Urinary bladder (tissue), 4 donors: ENCODE results near the gene HNRNPR. TPM values are rescaled to one million over a fixed set of nuclear protein-coding genes. Genes with fewer than 3 reads are reported as not detected.
A peak's percentile ranks its signal among the peaks of the same experiment; 100 is the strongest.
"Not testable (repeated sequence)": the region's sequence is repeated elsewhere in the genome, so short reads cannot be mapped to it uniquely, and the experiment has no call there.

Experiments
- DNase-seq: peaks from one replicate; pipeline ENCODE4 v3.0.0-alpha.2; 2015; ENCODE audit errors: extremely low spot score
- H3K27ac ChIP-seq: one replicate; pipeline ENCODE4 v1.5.1; 2013; ENCODE audit warnings: low read depth, mild to moderate bottlenecking, moderate library complexity
- H3K36me3 ChIP-seq: one replicate; pipeline ENCODE4 v1.6.1; 2013; ENCODE audit warnings: mild to moderate bottlenecking, moderate library complexity; ENCODE audit not compliant: insufficient read depth
- H3K4me1 ChIP-seq: one replicate; pipeline ENCODE4 v1.6.1; 2013; ENCODE audit warnings: mild to moderate bottlenecking, moderate library complexity; ENCODE audit not compliant: insufficient read depth
- H3K4me3 ChIP-seq: one replicate; pipeline ENCODE4 v1.5.1; 2013; ENCODE audit warnings: low read depth, low read length
- WGBS: extraction: QIAGEN DNeasy Blood & Tissue Kit; methylation state at CpG from one replicate; pipeline ENCODE4 v1.1.7; 2013; 5-methylcytosine and 5-hydroxymethylcytosine counted together
- polyA plus RNA-seq: library from polyadenylated mRNA; stranded (reverse); fragments of 200-250 nt; gene quantifications from one replicate; pipeline ENCODE4 v1.2.3, GENCODE V29; 2013
- total RNA-seq: library from RNA; depleted of rRNA; stranded (reverse); fragments of >200 nt; gene quantifications from one replicate; pipeline ENCODE4 v1.2.3, GENCODE V29; 2014
- donor health status: healthy with polysubstance abuse.
- donor health status: healthy.

HNRNPR gene
- total and polyA plus RNA-seq, 2 donors: 88.5 to 181 TPM

GRCh38 chr1:23331713-23332112, 12.4 kb downstream of the HNRNPR start:
- Histone ChIP-seq H3K27ac (no peak overlapping the region), H3K4me1 (no peaks in the 10 kb centered on the region), H3K4me3 (no peak overlapping the region), H3K36me3 (peaks cover 5% of the 10 kb centered on the region)
- WGBS: 92% methylated on average over 8 of the region's 8 CpGs
- no peak for DNase-seq

- no peak overlapping the region for H3K4me3 ChIP-seq
- no peaks in the 10 kb centered on the region for H3K4me1 ChIP-seq
- WGBS: 89% methylated on average over 1 of the region's 1 CpG
- no peak for DNase-seq
- peaks cover 5% of the 10 kb centered on the region for H3K36me3 ChIP-seq
- H3K27ac ChIP-seq: no peak overlapping the region
Observed at GRCh38 chr1:23330846-23331245, 13.2 kb downstream of the HNRNPR start.

- peaks cover 4% of the 10 kb centered on the region for H3K36me3 ChIP-seq
- no peak for DNase-seq
- 79% methylated on average over 2 of the region's 2 CpGs for WGBS
Observed at GRCh38 chr1:23325393-23325792, 18.7 kb downstream of the HNRNPR start.

GRCh38 chr1:23322770-23323169, 21.3 kb downstream of the HNRNPR start:
- Histone ChIP-seq H3K4me1 (no peaks in the 10 kb centered on the region), H3K27ac (no peak overlapping the region), H3K4me3 (no peak overlapping the region), H3K36me3 (peaks cover 11% of the 10 kb centered on the region)
- no peak for DNase-seq
- WGBS: 36% methylated on average over 1 of the region's 1 CpG

More at GRCh38 chr1:23325393-23325792, 18.7 kb downstream of the HNRNPR start:
- no peak overlapping the region for H3K27ac ChIP-seq
- no peak overlapping the region for H3K4me3 ChIP-seq
- H3K4me1 ChIP-seq: no peaks in the 10 kb centered on the region

- DNase-seq, H3K4me1 ChIP-seq, H3K4me3 ChIP-seq, H3K27ac ChIP-seq, H3K36me3 ChIP-seq: not testable (repeated sequence)
- WGBS: 92% methylated on average over 7 of the region's 7 CpGs
Observed at GRCh38 chr1:23310280-23310679, 33.8 kb downstream of the HNRNPR start.

GRCh38 chr1:23304140-23304620, 39.9 kb downstream of the HNRNPR start:
- WGBS: 78% methylated on average over 4 of the region's 4 CpGs
- Histone ChIP-seq H3K4me1 (no peaks in the 10 kb centered on the region), H3K4me3 (no peak overlapping the region), H3K36me3 (no peaks in the 10 kb centered on the region), H3K27ac (no peak overlapping the region)
- DNase-seq: no peak

GRCh38 chr1:23303524-23303923, 40.6 kb downstream of the HNRNPR start:
- H3K27ac ChIP-seq: peak overlapping the region; percentile 38
- 83% methylated on average over 2 of the region's 2 CpGs for WGBS
- no peak for DNase-seq
- H3K36me3 ChIP-seq: no peaks in the 10 kb centered on the region
- no peak overlapping the region for H3K4me3 ChIP-seq
- no peaks in the 10 kb centered on the region for H3K4me1 ChIP-seq

GRCh38 chr1:23296931-23297330, 47.2 kb downstream of the HNRNPR start:
- no peak overlapping the region for H3K27ac ChIP-seq
- WGBS: 84% methylated on average over 2 of the region's 2 CpGs
- H3K4me3 ChIP-seq: no peak overlapping the region
- no peak for DNase-seq
- H3K4me1 ChIP-seq: no peaks in the 10 kb centered on the region
- peaks cover 2% of the 10 kb centered on the region for H3K36me3 ChIP-seq

- H3K4me3 ChIP-seq: no peak overlapping the region
- H3K36me3 ChIP-seq: no peaks in the 10 kb centered on the region
- WGBS: 74% methylated on average over 2 of the region's 2 CpGs
- H3K27ac ChIP-seq: no peak overlapping the region
- DNase-seq: no peak
- H3K4me1 ChIP-seq: no peaks in the 10 kb centered on the region
Observed at GRCh38 chr1:23291706-23292105, 52.4 kb downstream of the HNRNPR start.

GRCh38 chr1:23290836-23291565, 53.1 kb downstream of the HNRNPR start:
- no peak overlapping the region for H3K27ac ChIP-seq

GRCh38 chr1:23288671-23289070, 55.4 kb downstream of the HNRNPR start:
- H3K4me3 ChIP-seq: no peak overlapping the region
- H3K27ac ChIP-seq: no peak overlapping the region

More at GRCh38 chr1:23290836-23291565, 53.1 kb downstream of the HNRNPR start:
- H3K36me3 ChIP-seq: no peaks in the 10 kb centered on the region
- H3K4me1 ChIP-seq: no peaks in the 10 kb centered on the region
- WGBS: 86% methylated on average over 9 of the region's 9 CpGs
- H3K4me3 ChIP-seq: no peak overlapping the region
- no peak for DNase-seq

GRCh38 chr1:23288201-23288600, 55.9 kb downstream of the HNRNPR start:
- Histone ChIP-seq H3K4me1 (no peaks in the 10 kb centered on the region), H3K27ac (no peak overlapping the region), H3K36me3 (no peaks in the 10 kb centered on the region), H3K4me3 (no peak overlapping the region)
- DNase-seq: no peak

More at GRCh38 chr1:23288671-23289070, 55.4 kb downstream of the HNRNPR start:
- no peak for DNase-seq
- 59% methylated on average over 3 of the region's 3 CpGs for WGBS
- H3K4me1 ChIP-seq: no peaks in the 10 kb centered on the region
- no peaks in the 10 kb centered on the region for H3K36me3 ChIP-seq

GRCh38 chr1:23286401-23286800, 57.7 kb downstream of the HNRNPR start:
- Histone ChIP-seq H3K36me3 (no peaks in the 10 kb centered on the region), H3K4me1 (no peaks in the 10 kb centered on the region), H3K27ac (no peak overlapping the region), H3K4me3 (no peak overlapping the region)
- 82% methylated on average over 1 of the region's 1 CpG for WGBS
- DNase-seq: no peak

GRCh38 chr1:23283667-23284602, 60.1 kb downstream of the HNRNPR start:
- Histone ChIP-seq H3K27ac (no peak overlapping the region), H3K4me3 (no peak overlapping the region), H3K36me3 (peaks cover 1% of the 10 kb centered on the region), H3K4me1 (no peaks in the 10 kb centered on the region)
- no peak for DNase-seq
- WGBS: 81% methylated on average over 4 of the region's 4 CpGs
